IPS-20b (cell line): Measurements from ENCODE around the gene LSM3.
"Not testable (repeated sequence)": the region's sequence is repeated elsewhere in the genome, so short reads cannot be mapped to it uniquely, and the experiment has no call there.

Experiments used
- H3K27ac ChIP-seq: one replicate; pipeline ENCODE4 v1.5.1; 2013; ENCODE audit warnings: low read length
- H3K27me3 ChIP-seq: 2 replicates; pipeline ENCODE4 v1.6.1; 2013; ENCODE audit warnings: mild to moderate bottlenecking, low read length, inconsistent platforms; ENCODE audit not compliant: insufficient read depth
- H3K36me3 ChIP-seq: 2 replicates; pipeline ENCODE4 v1.6.1; 2013; ENCODE audit warnings: low read depth, mild to moderate bottlenecking, inconsistent platforms, low read length, moderate library complexity; ENCODE audit not compliant: insufficient read depth
- H3K4me1 ChIP-seq: 2 replicates; pipeline ENCODE4 v1.6.1; 2013; ENCODE audit warnings: mild to moderate bottlenecking, control low read depth, inconsistent platforms, low read length, moderate library complexity; ENCODE audit not compliant: insufficient read depth
- H3K4me3 ChIP-seq: 2 replicates; pipeline ENCODE4 v1.5.1; 2013; ENCODE audit warnings: mild to moderate bottlenecking, low read length, inconsistent platforms
- H3K9ac ChIP-seq: 2 replicates; pipeline ENCODE4 v1.6.1; 2013; ENCODE audit warnings: low read depth, mild to moderate bottlenecking, inconsistent platforms, low read length, moderate library complexity
- H3K9me3 ChIP-seq: 2 replicates; pipeline ENCODE4 v1.6.1; 2013; ENCODE audit warnings: mild to moderate bottlenecking, low read depth, low read length, inconsistent platforms; ENCODE audit not compliant: insufficient read depth

The LSM3 gene

GRCh38 chr3:14216257-14217048 is 37.8 kb downstream of the LSM3 start:
- H3K9ac ChIP-seq, result no peak overlapping the region
- H3K4me1 ChIP-seq, result no peaks in the 10 kb centered on the region
- no peaks in the 10 kb centered on the region for H3K36me3 ChIP-seq

DNA sequence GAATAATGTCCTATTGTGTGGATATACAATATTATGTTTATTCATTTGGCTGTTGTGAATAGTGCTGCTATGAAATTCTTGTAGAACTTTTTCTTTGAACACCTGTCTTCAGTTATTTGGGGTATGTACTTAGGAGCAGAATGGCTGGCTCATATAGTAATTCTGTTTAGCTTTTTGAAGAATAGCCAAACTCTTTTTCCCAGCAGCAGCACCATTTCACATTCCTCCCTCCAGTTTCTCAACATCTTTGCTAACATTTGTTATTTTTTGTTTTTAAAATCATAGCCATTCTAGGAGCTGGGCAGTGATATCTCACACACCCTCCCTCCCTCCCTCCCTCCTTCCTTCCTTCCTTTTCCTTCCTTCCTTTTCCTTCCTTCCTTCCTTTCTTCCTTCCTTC is 39.7 kb downstream of the LSM3 start:
- Histone ChIP-seq H3K9ac (no peak overlapping the region), H3K4me3 (no peak overlapping the region), H3K9me3 (peaks cover 14% of the 10 kb centered on the region), H3K27me3 (no peaks in the 10 kb centered on the region), H3K27ac (no peak overlapping the region), H3K36me3 (no peaks in the 10 kb centered on the region), H3K4me1 (no peaks in the 10 kb centered on the region)

More at GRCh38 chr3:14216257-14217048, 37.8 kb downstream of the LSM3 start:
- H3K27ac ChIP-seq, result no peak overlapping the region
- H3K27me3 ChIP-seq, result no peaks in the 10 kb centered on the region
- no peak overlapping the region; the same call in 1 of the 2 replicates for H3K4me3 ChIP-seq
- peaks cover 7% of the 10 kb centered on the region for H3K9me3 ChIP-seq

GRCh38 chr3:14220933-14221332 is 42.3 kb downstream of the LSM3 start:
- H3K36me3 ChIP-seq, result no peaks in the 10 kb centered on the region
- H3K4me1 ChIP-seq, result no peaks in the 10 kb centered on the region
- peaks cover 14% of the 10 kb centered on the region for H3K9me3 ChIP-seq
- no peak overlapping the region for H3K9ac ChIP-seq
- H3K27me3 ChIP-seq, result no peaks in the 10 kb centered on the region
- H3K4me3 ChIP-seq, result no peak overlapping the region
- H3K27ac ChIP-seq, result no peak overlapping the region

- no peak overlapping the region for H3K27ac ChIP-seq
- no peak overlapping the region for H3K9ac ChIP-seq
- no peak overlapping the region for H3K4me3 ChIP-seq
- H3K4me1 ChIP-seq, result no peaks in the 10 kb centered on the region; the same call in 1 of the 2 replicates
- H3K27me3 ChIP-seq, result no peaks in the 10 kb centered on the region
- H3K36me3 ChIP-seq, result no peaks in the 10 kb centered on the region
- peaks cover 14% of the 10 kb centered on the region for H3K9me3 ChIP-seq
These were observed 43.3 kb downstream of the LSM3 start for GRCh38 chr3:14221902-14222301.

GRCh38 chr3:14222457-14222856 is 43.8 kb downstream of the LSM3 start:
- H3K4me3 ChIP-seq, result no peak overlapping the region
- H3K9ac ChIP-seq, result no peak overlapping the region
- H3K36me3 ChIP-seq, result no peaks in the 10 kb centered on the region
- no peaks in the 10 kb centered on the region for H3K27me3 ChIP-seq
- H3K9me3 ChIP-seq, result peaks cover 14% of the 10 kb centered on the region
- no peak overlapping the region for H3K27ac ChIP-seq
- H3K4me1 ChIP-seq, result no peaks in the 10 kb centered on the region; the same call in 1 of the 2 replicates

DNA sequence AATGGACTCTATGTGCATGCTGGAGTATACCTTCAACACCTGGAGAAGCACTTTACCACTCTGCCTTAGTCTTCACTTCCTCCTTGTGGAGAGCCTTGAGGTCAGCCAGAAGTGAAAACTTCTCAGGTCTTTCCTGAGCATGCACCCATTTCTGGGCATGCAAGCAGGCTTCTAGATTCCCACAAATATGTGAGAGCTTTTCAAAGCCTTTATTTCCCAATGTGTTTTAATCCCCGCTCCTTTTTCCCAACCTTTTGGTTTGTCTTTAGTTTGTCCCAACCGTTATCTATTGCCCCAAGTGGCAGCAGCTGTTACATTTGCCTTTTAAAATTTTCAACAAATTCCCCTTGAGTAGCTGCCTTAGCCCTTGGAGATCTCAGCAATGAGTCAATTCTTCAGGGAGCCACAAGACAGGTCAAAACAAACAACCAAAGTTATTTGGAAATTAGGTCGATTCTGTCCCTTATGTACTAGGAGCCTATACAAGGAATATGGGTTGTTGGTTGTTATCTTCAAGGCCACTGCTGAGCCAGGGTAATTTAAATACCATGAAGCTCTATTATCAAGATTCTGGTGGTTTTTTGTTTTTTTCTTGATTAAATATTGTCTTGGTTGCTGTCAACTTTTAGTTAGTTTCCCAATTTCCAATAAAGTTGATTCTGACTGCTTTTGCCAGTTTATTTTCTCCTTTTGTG is 44.4 kb downstream of the LSM3 start:
- no peaks in the 10 kb centered on the region; the same call in 1 of the 2 replicates for H3K4me1 ChIP-seq
- no peaks in the 10 kb centered on the region for H3K27me3 ChIP-seq
- no peak overlapping the region for H3K4me3 ChIP-seq
- peaks cover 14% of the 10 kb centered on the region for H3K9me3 ChIP-seq
- no peak overlapping the region for H3K9ac ChIP-seq
- H3K27ac ChIP-seq, result no peak overlapping the region
- no peaks in the 10 kb centered on the region for H3K36me3 ChIP-seq

- H3K4me1 ChIP-seq, result no peaks in the 10 kb centered on the region; the same call in 1 of the 2 replicates
- H3K36me3 ChIP-seq, result no peaks in the 10 kb centered on the region
- no peak overlapping the region for H3K9ac ChIP-seq
- peaks cover 14% of the 10 kb centered on the region for H3K9me3 ChIP-seq
- no peak overlapping the region for H3K27ac ChIP-seq
- no peaks in the 10 kb centered on the region for H3K27me3 ChIP-seq
- no peak overlapping the region for H3K4me3 ChIP-seq
These were observed 45.0 kb downstream of the LSM3 start for GRCh38 chr3:14223595-14223994.

GRCh38 chr3:14224895-14225294 is 46.3 kb downstream of the LSM3 start:
- H3K36me3 ChIP-seq, result no peaks in the 10 kb centered on the region
- H3K4me1 ChIP-seq, result no peaks in the 10 kb centered on the region; the same call in 1 of the 2 replicates
- no peaks in the 10 kb centered on the region for H3K27me3 ChIP-seq
- no peak overlapping the region for H3K9ac ChIP-seq
- H3K4me3 ChIP-seq, result no peak overlapping the region
- H3K9me3 ChIP-seq, result peaks cover 14% of the 10 kb centered on the region
- H3K27ac ChIP-seq, result no peak overlapping the region

- no peak overlapping the region for H3K4me3 ChIP-seq
- H3K27me3 ChIP-seq, result no peaks in the 10 kb centered on the region
- H3K36me3 ChIP-seq, result no peaks in the 10 kb centered on the region
- H3K4me1 ChIP-seq, result no peaks in the 10 kb centered on the region; the same call in 1 of the 2 replicates
- no peak overlapping the region for H3K27ac ChIP-seq
- H3K9me3 ChIP-seq, result peaks cover 14% of the 10 kb centered on the region
- H3K9ac ChIP-seq, result no peak overlapping the region
These were observed 46.8 kb downstream of the LSM3 start for GRCh38 chr3:14225421-14225820.

DNA sequence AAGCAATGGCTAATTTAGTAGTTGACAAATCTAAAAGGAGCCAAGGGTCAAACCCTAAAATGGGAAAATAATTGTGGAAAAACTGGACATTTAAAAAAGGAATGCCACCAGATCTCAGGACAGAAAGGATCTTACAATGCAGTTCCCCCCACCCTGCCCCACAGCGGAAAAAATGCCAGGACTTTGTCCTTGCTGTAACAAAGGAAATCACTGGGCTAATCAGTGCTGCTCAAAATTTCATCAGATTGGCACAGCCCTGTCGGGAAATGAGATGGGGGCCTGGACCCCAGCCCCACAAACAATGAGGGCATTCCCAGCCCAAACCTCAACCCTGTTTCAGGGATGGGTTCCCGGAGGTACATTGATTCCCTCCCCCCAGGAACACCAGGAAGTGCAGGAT is 47.7 kb downstream of the LSM3 start:
- not testable (repeated sequence) for H3K27me3 ChIP-seq, H3K4me1 ChIP-seq, H3K4me3 ChIP-seq, H3K9ac ChIP-seq, H3K36me3 ChIP-seq, H3K27ac ChIP-seq, H3K9me3 ChIP-seq

GRCh38 chr3:14227856-14228255 is 49.2 kb downstream of the LSM3 start:
- Histone ChIP-seq H3K27ac (no peak overlapping the region), H3K4me3 (no peak overlapping the region), H3K9me3 (no peaks in the 10 kb centered on the region), H3K4me1 (no peaks in the 10 kb centered on the region; the same call in 1 of the 2 replicates), H3K9ac (no peak overlapping the region), H3K27me3 (no peaks in the 10 kb centered on the region), H3K36me3 (no peaks in the 10 kb centered on the region)
